Inferior parietal cortex (tissue), 1 donor: ENCODE results near the gene UBE2N.

ENCODE experiments used
- DNase-seq: peaks from one replicate; pipeline ENCODE4 v3.0.0-alpha.2; 2016; ENCODE audit errors: extremely low spot score

Gene UBE2N

DNA sequence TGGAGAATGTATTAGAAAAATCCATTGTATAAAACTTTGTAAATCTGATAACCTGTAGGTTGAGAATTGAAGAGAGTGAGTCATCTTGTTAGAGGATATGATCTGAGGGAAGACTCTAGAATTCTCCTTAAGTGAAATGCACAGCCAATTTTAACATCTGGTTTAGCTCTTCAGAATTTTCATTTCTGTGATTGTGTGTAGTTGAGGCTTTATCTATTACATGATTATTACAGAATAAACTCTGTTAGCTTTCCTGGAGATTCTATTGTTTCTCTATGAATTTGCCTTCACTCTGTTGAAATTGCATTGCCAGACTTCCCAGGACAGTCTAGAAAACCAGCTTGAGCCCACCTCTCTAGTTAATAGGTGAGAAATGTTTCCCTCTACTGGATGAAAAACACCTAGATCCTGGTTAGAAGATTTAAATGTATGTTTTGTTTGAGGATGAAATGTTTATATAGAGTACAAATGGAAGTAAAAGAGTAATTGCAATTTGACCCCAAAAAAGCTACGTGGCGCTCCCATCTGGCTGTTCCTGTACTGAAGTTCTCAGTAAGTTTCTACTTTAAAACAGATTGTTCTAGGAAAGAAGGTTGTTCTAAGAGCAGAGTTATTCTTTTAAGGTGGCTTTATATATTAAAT, 61.1 kb downstream of the UBE2N start:
- DNase-seq, result no peak

DNA sequence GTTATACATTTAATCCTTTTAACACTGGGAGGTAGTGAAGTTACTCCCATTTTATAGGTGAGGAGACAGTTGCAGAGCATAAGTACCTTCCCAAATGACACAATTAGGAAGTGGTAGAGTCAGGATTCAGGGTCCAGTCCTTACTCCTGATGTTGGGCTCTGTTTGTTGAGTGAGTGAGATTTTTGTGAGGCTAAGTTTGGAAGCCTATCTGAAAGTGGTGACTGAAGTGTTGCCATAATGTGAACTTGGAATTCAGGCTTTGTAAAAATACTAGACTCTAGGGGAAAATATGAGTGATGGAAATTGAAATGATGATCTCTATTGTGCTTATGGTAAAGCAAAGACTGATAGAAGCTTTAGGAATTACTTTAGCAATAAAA, 61.8 kb downstream of the UBE2N start:
- no peak for DNase-seq

DNA sequence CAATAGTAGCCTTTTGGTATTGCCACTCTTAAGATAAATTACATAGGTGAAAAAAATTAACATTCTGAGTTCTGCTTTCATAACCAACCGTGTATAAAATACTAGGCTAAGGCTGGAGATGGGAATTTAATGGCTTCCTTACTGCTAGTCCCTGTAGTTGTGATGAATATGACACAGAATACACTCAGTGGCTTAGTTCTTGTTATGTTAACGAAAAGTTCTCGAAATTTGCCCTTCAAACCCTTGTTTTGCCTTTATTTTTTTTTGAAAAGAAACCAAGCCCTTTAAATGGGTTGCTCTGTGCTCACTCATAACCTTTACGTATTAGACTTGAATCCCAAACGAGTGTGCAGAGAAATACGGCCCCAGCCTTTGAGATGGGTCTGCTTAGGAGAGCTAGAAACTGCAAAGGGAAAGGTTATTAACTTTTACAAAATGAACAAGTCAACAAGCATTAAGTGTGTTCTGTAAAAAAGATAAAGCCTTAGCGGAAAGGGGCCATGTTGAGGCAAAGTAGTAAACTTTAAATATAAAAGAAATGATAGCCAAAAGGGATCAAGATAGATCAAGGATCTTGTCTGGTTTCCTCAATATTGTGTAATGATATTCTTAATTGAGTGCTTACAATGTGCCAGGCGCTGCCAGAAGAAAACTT, 62.3 kb downstream of the UBE2N start:
- peak; percentile 57 for DNase-seq

DNA sequence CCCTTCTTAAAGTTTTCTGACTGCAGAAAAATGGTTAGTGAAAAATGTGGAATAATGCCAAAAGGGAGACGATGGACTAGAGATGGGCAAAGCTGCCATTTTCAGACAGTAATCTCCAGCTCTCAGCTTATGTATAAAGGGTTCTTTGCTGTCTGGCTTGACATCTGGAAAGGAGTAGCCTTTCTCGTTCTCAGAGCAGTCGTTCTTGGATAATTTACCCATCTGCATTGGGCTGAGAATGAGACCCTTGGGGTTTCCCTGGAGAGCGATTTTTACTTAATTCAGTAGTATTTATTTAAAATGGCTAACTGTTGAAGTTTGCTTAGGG, 62.8 kb downstream of the UBE2N start:
- peak; percentile 67 for DNase-seq

GRCh38 chr12:93378196-93378997, 63.4 kb downstream of the UBE2N start:
- DNase-seq, result peak; percentile 58

DNA sequence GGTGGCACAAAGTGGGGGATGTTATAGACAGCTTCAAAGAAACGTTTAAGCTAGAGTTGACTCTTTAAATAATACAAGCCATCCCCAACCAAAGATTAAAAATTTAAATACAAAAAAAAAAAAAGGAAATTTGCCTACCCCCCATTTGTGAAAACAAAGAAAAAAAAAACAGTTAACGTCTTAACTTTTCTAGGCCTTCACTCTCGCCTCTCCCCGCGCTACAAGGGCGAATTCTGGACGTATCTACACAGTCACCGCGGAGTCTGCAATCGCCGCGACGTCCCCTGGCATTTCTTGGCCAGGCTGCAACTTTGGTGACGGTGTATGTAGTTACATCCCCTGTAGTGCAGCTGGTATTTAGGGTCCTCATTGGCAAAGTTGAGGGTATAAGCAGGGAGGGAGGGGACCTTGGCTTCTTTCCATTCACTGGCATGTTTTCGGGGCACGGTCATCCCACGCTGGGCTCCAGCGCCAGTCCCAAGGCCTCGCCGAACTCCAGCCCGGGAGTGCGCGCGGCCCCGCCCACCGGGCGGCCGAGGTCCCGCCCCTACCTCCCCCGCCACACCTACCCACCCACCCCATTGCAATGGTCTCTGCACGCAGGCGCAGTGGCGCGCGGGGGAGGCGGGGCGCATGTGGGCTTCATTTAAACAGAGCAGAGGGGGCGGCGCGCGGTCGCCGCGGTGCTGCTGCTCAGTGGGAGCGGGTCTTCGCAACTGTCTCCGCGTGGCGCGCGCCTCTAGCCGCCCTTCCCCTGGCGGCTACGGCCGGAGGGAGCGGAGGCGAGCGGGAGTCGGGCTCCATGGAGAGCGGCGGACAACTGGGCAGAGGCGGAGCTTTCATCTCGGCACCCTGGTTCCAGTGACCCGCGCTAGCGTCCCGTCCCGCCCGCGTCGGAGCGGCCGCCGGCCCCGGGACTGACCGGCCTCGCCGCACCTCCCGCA, 64.2 kb downstream of the UBE2N start, which contains the start of gene NUDT4:
TSS of gene NUDT4 (plus strand) at position 674 of the 944 bp plus-strand sequence. CDS start 398 bp downstream, outside the sequence.
- DNase-seq, result peak; percentile 92

DNA sequence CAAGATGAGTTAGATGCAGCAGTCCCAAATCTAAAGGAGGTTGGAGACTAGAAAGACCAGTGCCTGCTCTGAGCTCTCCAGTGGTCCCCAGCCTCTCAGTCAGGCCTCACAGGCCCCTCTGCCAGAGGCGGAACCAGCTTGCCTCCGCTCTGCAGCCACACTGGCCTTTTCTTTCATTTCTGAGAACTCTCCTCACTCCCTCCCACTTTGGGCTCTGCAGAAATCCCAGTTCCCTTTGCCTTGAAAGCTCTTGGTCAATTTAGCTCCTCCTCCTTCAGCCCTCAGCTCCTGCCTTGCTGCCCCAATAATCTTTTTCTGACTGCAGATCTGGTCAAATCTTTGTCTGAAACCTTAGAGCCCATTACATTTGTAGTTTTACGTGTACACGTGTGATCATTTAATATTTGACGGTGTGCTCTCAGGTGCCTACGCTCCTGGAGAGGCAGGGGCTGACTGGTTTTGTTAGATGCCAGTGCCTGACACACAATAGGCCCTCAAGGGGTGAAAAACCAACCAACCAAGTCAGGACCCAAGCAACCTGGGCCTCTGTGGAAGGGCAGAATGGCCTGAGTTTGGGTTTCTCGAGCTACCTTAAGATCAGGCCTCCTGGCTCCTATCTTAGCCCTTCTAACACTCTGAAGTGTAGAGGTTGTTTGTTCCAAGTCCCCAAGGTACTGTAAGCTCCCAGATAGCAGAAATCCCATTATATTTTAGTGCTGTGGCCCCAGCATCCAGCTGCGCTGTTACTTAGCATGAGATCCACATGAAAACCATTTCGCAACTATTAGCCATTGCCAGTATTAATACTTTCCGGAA, 65.1 kb downstream of the UBE2N start:
- peak; percentile 61 for DNase-seq

DNA sequence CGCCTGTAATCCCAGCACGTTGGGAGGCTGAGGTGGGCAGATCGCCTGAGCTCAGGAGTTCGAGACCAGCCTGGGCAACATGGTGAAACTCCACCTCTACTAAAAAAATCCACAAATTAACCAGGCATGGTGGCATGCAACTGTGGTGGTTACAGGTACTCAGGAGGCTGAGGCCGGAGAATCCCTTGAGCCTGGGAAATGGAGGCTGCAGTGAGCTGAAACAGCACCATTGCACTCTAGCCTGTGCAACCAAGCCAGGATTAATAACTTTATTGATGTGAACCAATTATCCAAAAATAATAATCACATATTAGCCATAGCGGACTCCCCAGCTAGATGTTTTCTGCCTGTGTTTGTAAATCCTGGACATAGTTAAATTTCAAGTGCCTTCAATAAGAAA, 65.8 kb downstream of the UBE2N start:
- DNase-seq, result no peak

GRCh38 chr12:93373961-93374656, 67.6 kb downstream of the UBE2N start:
- no peak for DNase-seq

DNA sequence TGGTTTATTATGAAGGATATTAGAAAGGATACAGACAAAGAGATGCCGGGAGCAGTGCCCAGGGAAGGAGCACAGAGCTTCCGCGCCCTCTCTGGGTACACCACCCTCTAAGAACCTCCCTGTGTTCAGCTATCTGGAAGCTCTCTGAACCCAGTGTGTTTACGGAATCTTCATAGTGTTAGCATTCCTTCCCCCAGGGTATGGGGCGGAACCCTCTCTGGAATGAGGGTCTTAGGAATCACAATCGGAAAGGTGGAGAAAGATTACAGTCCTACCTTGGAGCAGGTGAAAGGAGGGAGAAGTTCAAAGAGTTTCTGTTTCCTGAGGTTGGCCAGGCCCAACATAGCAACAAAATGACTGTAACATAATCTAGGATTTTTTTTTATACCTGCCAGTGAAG, 70.8 kb downstream of the UBE2N start:
- DNase-seq, result no peak

- no peak for DNase-seq
Measured at GRCh38 chr12:93369505-93369904, 72.2 kb downstream of the UBE2N start.

DNA sequence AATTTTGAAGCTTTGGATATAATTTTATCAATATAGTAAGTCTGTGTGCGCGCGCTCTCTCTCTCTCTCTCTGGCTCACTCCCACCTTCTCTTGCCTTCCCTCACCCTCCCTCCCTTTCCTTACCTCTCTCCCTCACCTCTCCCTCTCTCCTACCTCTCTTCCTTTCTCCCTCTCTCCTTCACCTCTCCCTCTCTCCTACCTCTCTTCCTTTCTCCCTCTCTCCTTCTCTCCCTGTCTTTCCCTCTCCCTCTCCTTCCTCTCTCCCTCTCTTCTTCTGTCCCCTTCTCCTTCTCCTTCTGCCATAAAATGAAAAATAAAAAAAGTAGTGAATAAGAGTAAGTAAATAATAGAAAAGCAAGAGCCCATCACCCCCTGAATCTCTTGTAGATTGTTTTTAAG, 73.0 kb downstream of the UBE2N start:
- DNase-seq, result no peak

DNA sequence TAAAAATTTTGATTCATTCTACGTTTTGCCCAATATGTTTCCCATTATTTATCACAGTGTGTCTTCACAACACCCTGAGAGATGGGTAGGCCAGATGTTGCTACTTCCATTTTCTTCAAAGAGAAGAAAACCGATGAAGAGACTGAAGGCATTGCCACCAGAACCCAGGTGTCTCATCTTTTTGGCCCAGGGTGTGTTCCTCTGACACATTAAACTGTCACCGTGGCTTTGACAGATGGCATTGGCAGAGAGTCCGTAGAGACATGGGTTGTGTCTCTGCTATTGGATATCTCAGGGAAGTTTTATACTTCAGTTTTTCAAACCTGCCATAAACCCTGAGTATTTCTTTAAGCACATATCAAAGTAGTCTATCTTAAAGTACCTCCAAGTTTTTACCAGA, 75.3 kb downstream of the UBE2N start:
- DNase-seq, result no peak

- DNase-seq, result no peak
Measured at GRCh38 chr12:93365616-93366405, 75.9 kb downstream of the UBE2N start.

GRCh38 chr12:93363841-93364297, 77.9 kb downstream of the UBE2N start:
- no peak for DNase-seq

GRCh38 chr12:93361151-93361919, 80.4 kb downstream of the UBE2N start:
- DNase-seq, result no peak

DNA sequence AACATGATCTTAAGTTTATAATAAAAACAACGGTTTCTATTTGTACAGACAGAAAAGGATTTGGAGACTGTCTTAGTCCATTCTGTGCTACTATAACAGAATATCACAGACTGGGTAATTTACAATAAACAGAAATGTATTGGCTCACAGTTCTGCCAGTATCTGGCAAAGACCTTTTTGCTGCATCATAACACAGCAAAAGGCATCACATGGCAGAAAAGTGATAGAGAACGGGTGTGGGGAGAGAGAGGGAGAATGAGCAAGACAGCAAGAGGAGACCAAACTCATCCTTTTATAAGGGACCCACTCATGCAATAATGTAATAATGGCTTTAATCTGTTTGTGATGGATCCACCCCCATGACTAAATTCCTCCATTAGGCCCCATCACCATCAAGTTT, 81.1 kb downstream of the UBE2N start:
- DNase-seq, result no peak

DNA sequence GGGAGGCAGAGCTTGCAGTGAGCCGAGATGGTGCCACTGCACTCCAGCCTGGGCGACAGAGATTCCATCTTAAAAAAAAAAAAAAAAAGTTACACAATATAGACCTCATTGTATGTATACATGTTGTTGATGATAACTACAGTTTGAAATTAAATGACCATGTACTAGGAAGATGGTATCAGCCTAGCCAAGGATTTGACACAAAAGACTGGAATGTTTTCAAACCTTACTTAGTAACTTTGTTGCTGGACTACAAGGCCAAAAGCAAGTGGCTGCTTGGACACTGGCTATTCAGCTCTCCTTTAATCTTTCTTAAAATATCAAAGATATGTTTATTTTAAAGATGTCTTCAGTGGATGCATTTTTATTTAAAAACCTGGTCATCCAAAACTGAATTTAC, 82.9 kb downstream of the UBE2N start:
- DNase-seq, result no peak

GRCh38 chr12:93358058-93358457, 83.7 kb downstream of the UBE2N start:
- no peak for DNase-seq
